CD14-positive monocyte (primary cell): Measurements from ENCODE around the gene EEF1G. TPM values are rescaled to one million over a fixed set of nuclear protein-coding genes. Genes with fewer than 3 reads are reported as not detected.

Experiments
- DNase-seq, 3 donors: peaks; one replicate each; pipeline ENCODE4 v3.0.0-alpha.2; 2011 to 2022
- H2AFZ ChIP-seq: 2 replicates; pipeline ENCODE4 v1.6.0; 2012; ENCODE audit warnings: mild to moderate bottlenecking, low read depth, low read length, inconsistent platforms; ENCODE audit not compliant: insufficient read depth, poor library complexity, severe bottlenecking
- H3K27ac ChIP-seq, 2 donors: 1 replicate in 1 of 2; 2 replicates in 1 of 2; pipeline ENCODE4 v1.5.1; 2012 to 2013; ENCODE audit warnings: low read length in 2 of 2, control low read depth in 1 of 2, inconsistent platforms in 1 of 2, low read depth in 1 of 2, mild to moderate bottlenecking in 1 of 2
- H3K27me3 ChIP-seq, 2 donors: one replicate each; pipeline versions ENCODE4 v1.6.0 to v1.6.1; 2011 to 2013; ENCODE audit warnings: low read length in 2 of 2; ENCODE audit not compliant: control insufficient read depth in 2 of 2, insufficient read depth in 2 of 2
- H3K36me3 ChIP-seq, 2 donors: replicated peaks in 1 of 2; 1 replicate in 1 of 2; 2 replicates in 1 of 2; pipeline versions ENCODE4 v1.5.1 to v1.6.1; 2012 to 2013; ENCODE audit warnings: low read length in 2 of 2, control low read depth in 1 of 2, inconsistent platforms in 1 of 2, mild to moderate bottlenecking in 1 of 2; ENCODE audit not compliant: insufficient read depth in 2 of 2, control insufficient read depth in 1 of 2
- H3K4me1 ChIP-seq, 2 donors: 1 replicate in 1 of 2; 2 replicates in 1 of 2; pipeline versions ENCODE4 v1.5.1 to v1.6.1; 2012 to 2013; ENCODE audit warnings: low read length in 2 of 2, control low read depth in 1 of 2, inconsistent platforms in 1 of 2, mild to moderate bottlenecking in 1 of 2, moderate library complexity in 1 of 2; ENCODE audit not compliant: insufficient read depth in 2 of 2, control insufficient read depth in 1 of 2
- H3K4me2 ChIP-seq: replicated peaks from 2 replicates; pipeline ENCODE3; 2012; ENCODE audit warnings: low read length, moderate library complexity, mild to moderate bottlenecking; ENCODE audit not compliant: poor library complexity, severe bottlenecking; ENCODE audit errors: extremely low read depth
- H3K4me3 ChIP-seq, 3 experiments: fragments of 200-600 bp in 1 of 3; sonication (generic) in 1 of 3; replicated peaks in 1 of 3; 1 replicate in 2 of 3; 2 replicates in 1 of 3; pipeline ENCODE4 v1.5.1; 2011 to 2013; ENCODE audit warnings: low read length in 3 of 3, mild to moderate bottlenecking in 3 of 3, control low read depth in 2 of 3, low read depth in 2 of 3, inconsistent platforms in 1 of 3, moderate library complexity in 1 of 3
- H3K79me2 ChIP-seq: 2 replicates; pipeline ENCODE4 v1.6.0; 2012; ENCODE audit warnings: mild to moderate bottlenecking, control low read depth, inconsistent platforms, low read length, moderate library complexity; ENCODE audit not compliant: insufficient read depth
- H3K9ac ChIP-seq: 2 replicates; pipeline ENCODE4 v1.6.0; 2017; ENCODE audit warnings: low read length, mild to moderate bottlenecking; ENCODE audit not compliant: insufficient read depth, poor library complexity, severe bottlenecking
- H3K9me3 ChIP-seq, 2 donors: replicated peaks in 1 of 2; 1 replicate in 1 of 2; 2 replicates in 1 of 2; pipeline versions ENCODE4 v1.5.1 to v1.6.1; 2012 to 2013; ENCODE audit warnings: low read length in 2 of 2, control low read depth in 1 of 2; ENCODE audit not compliant: control insufficient read depth in 1 of 2, insufficient read depth in 1 of 2
- H4K20me1 ChIP-seq: 2 replicates; pipeline ENCODE4 v1.6.0; 2012; ENCODE audit warnings: mild to moderate bottlenecking, low read length, control low read depth, moderate library complexity; ENCODE audit not compliant: insufficient read depth
- H3K27ac Mint-ChIP-seq, 7 donors: one replicate each; pipeline ENCODE4 v1.8.0; 2020; ENCODE audit warnings: mild to moderate bottlenecking in 7 of 7, mixed read lengths in 7 of 7, moderate library complexity in 6 of 7, inconsistent platforms in 2 of 7
- H3K27me3 Mint-ChIP-seq, 3 donors: one replicate each; pipeline ENCODE4 v1.8.0; 2021 to 2022; ENCODE audit warnings: low read depth in 3 of 3, mild to moderate bottlenecking in 3 of 3, mixed read lengths in 3 of 3, moderate library complexity in 3 of 3, inconsistent platforms in 1 of 3
- H3K36me3 Mint-ChIP-seq, 2 donors: one replicate each; pipeline ENCODE4 v1.8.0; 2020; ENCODE audit warnings: mixed read lengths in 2 of 2, inconsistent platforms in 1 of 2, mild to moderate bottlenecking in 1 of 2
- H3K4me1 Mint-ChIP-seq: one replicate; pipeline ENCODE4 v1.8.0; 2020; ENCODE audit warnings: mild to moderate bottlenecking, mixed read lengths
- H3K4me3 Mint-ChIP-seq, 2 donors: one replicate each; pipeline ENCODE4 v1.8.0; 2020; ENCODE audit warnings: mild to moderate bottlenecking in 2 of 2, mixed read lengths in 2 of 2, moderate library complexity in 1 of 2
- H3K9me3 Mint-ChIP-seq, 7 donors: one replicate each; pipeline ENCODE4 v1.8.0; 2020 to 2022; ENCODE audit warnings: mixed read lengths in 7 of 7, mild to moderate bottlenecking in 6 of 7, moderate library complexity in 6 of 7, inconsistent platforms in 2 of 7
- CTCF ChIP-seq: fragments of 200-600 bp; IDR thresholded peaks from one replicate; pipeline ENCODE4 v1.8.0; 2022; ENCODE audit warnings: antibody characterized with exemption, mild to moderate bottlenecking
- WGBS: methylation state at CpG from one replicate; pipeline ENCODE4 v1.1.5; 2013; ENCODE audit warnings: missing lambda C conversion rate; ENCODE audit not compliant: insufficient coverage; 5-methylcytosine and 5-hydroxymethylcytosine counted together
- intact Hi-C, 2 donors: fragments of 100-400 bp; cut with micrococcal nuclease; formaldehyde crosslinking; loops; one replicate each; pipeline versions ENCODE4 v1.15.0 to v1.15.1; 2023
- polyA plus RNA-seq, 3 donors: library from polyadenylated mRNA; depleted of rRNA in 1 of 3; unstranded in 2 of 3; stranded (reverse) in 1 of 3; fragments of 300-500 nt in 2 of 3; fragments of >200 nt in 1 of 3; fragmentation: Illumina TruSeq in 2 of 3; gene quantifications; 1 replicate in 2 of 3; 2 replicates in 1 of 3; pipeline ENCODE4 v1.2.3, GENCODE V29; 2012 to 2021

Gene EEF1G
- polyA plus RNA-seq, 3 donors: 490 to 603 (median 491) TPM

- Mint-ChIP-seq H3K4me1 (peaks cover 51% of the 10 kb centered on the region), H3K27ac (peak overlapping the region in 5 of 7 donors; percentile 70 to 87 (median 86)), H3K4me3 (no peak overlapping the region), H3K36me3 (peaks cover 34 to 61% of the 10 kb centered on the region in 2 donors), H3K9me3 (no peaks in the 10 kb centered on the region), H3K27me3 (peaks cover 0 to 12% (median 2%) of the 10 kb centered on the region in 3 donors)
- no peak for DNase-seq
- Histone ChIP-seq H3K9me3 (no peaks in the 10 kb centered on the region), H3K27me3 (no peaks in the 10 kb centered on the region), H3K79me2 (peaks cover 70% of the 10 kb centered on the region), H3K9ac (no peak overlapping the region), H3K36me3 (peaks cover 43 to 46% of the 10 kb centered on the region in 2 donors), H3K4me1 (peaks cover 50 to 58% of the 10 kb centered on the region in 2 donors), H4K20me1 (peaks cover 30% of the 10 kb centered on the region), H3K27ac (no peak overlapping the region), H2AFZ (no peak overlapping the region), H3K4me2 (no peak overlapping the region), H3K4me3 (no peak overlapping the region)
- 89% methylated on average over 5 of the region's 8 CpGs for WGBS
- intact Hi-C loops: loop anchor here in 1 of 2 donors (2.0 kb wide), 1 partner anchor 18 kb away; no protein-coding TSS in a partner anchor
- no peak for TF ChIP-seq CTCF
Observed at GRCh38 chr11:62559204-62559603, 14.5 kb downstream of the EEF1G start.

GRCh38 chr11:62558669-62559068, 15.0 kb downstream of the EEF1G start:
- peak overlapping the region in 2 of 7 donors; percentile 49 to 61 for H3K27ac Mint-ChIP-seq

More at GRCh38 chr11:62558669-62559068, 15.0 kb downstream of the EEF1G start:
- no peak for DNase-seq
- Mint-ChIP-seq H3K4me3 (no peak overlapping the region), H3K4me1 (peaks cover 56% of the 10 kb centered on the region), H3K27me3 (peaks cover 0 to 12% (median 2%) of the 10 kb centered on the region in 3 donors), H3K36me3 (peaks cover 30 to 57% of the 10 kb centered on the region in 2 donors), H3K9me3 (no peaks in the 10 kb centered on the region)
- peaks cover 27% of the 10 kb centered on the region for H4K20me1 ChIP-seq
- H2AFZ ChIP-seq: no peak overlapping the region
- TF ChIP-seq CTCF: no peak
- H3K27me3 ChIP-seq: no peaks in the 10 kb centered on the region
- no peaks in the 10 kb centered on the region for H3K9me3 ChIP-seq
- peaks cover 69% of the 10 kb centered on the region for H3K79me2 ChIP-seq
- H3K9ac ChIP-seq: no peak overlapping the region
- no peak overlapping the region for H3K4me2 ChIP-seq
- no peak overlapping the region for H3K4me3 ChIP-seq
- peak overlapping the region in 1 of 2 donors; percentile 9 for H3K27ac ChIP-seq
- intact Hi-C loops: loop anchor here in 1 of 2 donors (2.0 kb wide), 1 partner anchor 18 kb away; no protein-coding TSS in a partner anchor
- H3K4me1 ChIP-seq: peaks cover 55 to 63% of the 10 kb centered on the region in 2 donors
- WGBS: 100% methylated on average over 1 of the region's 9 CpGs
- H3K36me3 ChIP-seq: peaks cover 40 to 41% of the 10 kb centered on the region in 2 donors
